GM10248 (cell line): ENCODE measurements around the gene FOXR1.

Source experiments
- CTCF ChIA-PET: fragments of 300-600 bp; sonication (Branson Sonifier 250); formaldehyde crosslinking; extraction: SDS; loops from one replicate; lab custom pipeline; 2021; ENCODE audit warnings: antibody characterized with exemption; lab: Yijun Ruan, JAX
- POLR2A ChIA-PET: fragments of 350-650 bp; sonication (Branson Sonifier 250); formaldehyde crosslinking; extraction: SDS; loops from one replicate; lab custom pipeline; 2020; ENCODE audit warnings: antibody characterized with exemption; lab: Yijun Ruan, JAX
- DNase-seq: peaks from one replicate; pipeline ENCODE4 v3.0.0; 2012; ENCODE audit errors: extremely low spot score
- CTCF ChIP-seq: IDR thresholded peaks from 2 replicates; pipeline ENCODE4 v1.5.1; 2012; ENCODE audit warnings: mild to moderate bottlenecking, low read depth; ENCODE audit errors: extremely low read depth, missing control alignments, control extremely low read depth

FOXR1 gene

GRCh38 chr11:119027561-119028345 is 56.2 kb downstream of the FOXR1 start:
- no peak for DNase-seq
- no peak for TF ChIP-seq CTCF
- CTCF ChIA-PET, result interaction anchor here (0.8 to 1.3 kb wide), 3 partner anchors 9 to 71 kb away, joined by 3 to 6 read pairs (median 3); partner anchors contain the start of genes RPS25, TRAPPC4 and UPK2
- POLR2A ChIA-PET, result no interaction called here

- ChIA-PET POLR2A (no interaction called here), CTCF (interaction anchor here (0.8 to 1.3 kb wide), 3 partner anchors 10 to 72 kb away, joined by 3 to 6 read pairs (median 3); partner anchors contain the start of genes RPS25, TRAPPC4 and UPK2)
- no peak for DNase-seq
- TF ChIP-seq CTCF, result no peak
These were observed 56.9 kb downstream of the FOXR1 start for GRCh38 chr11:119028346-119029068.

GRCh38 chr11:119029069-119029339 is 57.4 kb downstream of the FOXR1 start:
- CTCF ChIA-PET, result interaction anchor here (1.3 to 1.6 kb wide), 2 partner anchors 10 to 72 kb away, joined by 3 to 5 read pairs; partner anchors contain the start of genes RPS25, TRAPPC4 and UPK2
- DNase-seq, result no peak
- POLR2A ChIA-PET, result no interaction called here
- TF ChIP-seq CTCF, result no peak

- DNase-seq, result peak; percentile 40
- no peak for TF ChIP-seq CTCF
- ChIA-PET CTCF (interaction anchor here (0.9 to 4.6 kb wide), 9 partner anchors 8 to 73 kb away, joined by 3 to 47 read pairs (median 5); partner anchors contain the start of genes CENATAC, DPAGT1, RPS25 and TRAPPC4), POLR2A (interaction anchor here (0.6 to 1.0 kb wide), 2 partner anchors 11 to 65 kb away, joined by 3 to 5 read pairs; partner anchors contain the start of genes RPS25 and TRAPPC4)
These were observed 57.9 kb downstream of the FOXR1 start for GRCh38 chr11:119029340-119030028.

- CTCF ChIA-PET, result interaction anchor here (0.9 to 4.6 kb wide), 10 partner anchors 8 to 166 kb away, joined by 3 to 47 read pairs (median 4); partner anchors contain the start of genes CENATAC, DPAGT1, RPS25 and TRAPPC4
- DNase-seq, result no peak
- no peak for TF ChIP-seq CTCF
- POLR2A ChIA-PET, result interaction anchor here (0.6 to 1.0 kb wide), 2 partner anchors 11 to 65 kb away, joined by 3 to 5 read pairs; partner anchors contain the start of genes RPS25 and TRAPPC4
These were observed 58.4 kb downstream of the FOXR1 start for GRCh38 chr11:119030029-119030328.
